Left colon (tissue), 2 donors: ENCODE measurements around the gene PKP2. TPM values are rescaled to one million over a fixed set of nuclear protein-coding genes. Genes with fewer than 3 reads are reported as not detected.

Experiments
- ATAC-seq: fragments of 200-7000 bp; cut with Tn5 transposase; one replicate; pipeline ENCODE4 v1.9.1; 2020; ENCODE audit warnings: mild to moderate bottlenecking, moderate library complexity
- DNase-seq, 2 donors: peaks; one replicate each; pipeline ENCODE4 v3.0.0-alpha.2; 2020
- intact Hi-C, 2 donors: fragments of 100-400 bp; cut with DNase I in 1 of 2; cut with micrococcal nuclease in 1 of 2; formaldehyde crosslinking; loops; one replicate each; pipeline versions ENCODE4 v1.11.2 to v1.14.0; 2022; cut with DNase I, micrococcal nuclease
- total RNA-seq, 2 donors: library from RNA; stranded (reverse); fragmentation: NEBNext Ultra II Directional; extraction: Animal tissue kit (Norgen Biotek cat#: 25700); gene quantifications; one replicate each; pipeline ENCODE4 v1.2.1, GENCODE V29; 2021
- donor health status: DM: no; HTN: no; CAD: no.
- donor health status: DM: yes; HTN: yes; CAD: no.

PKP2 gene
- total RNA-seq, 2 donors from 2014 or later, result 117 to 175 TPM

DNA sequence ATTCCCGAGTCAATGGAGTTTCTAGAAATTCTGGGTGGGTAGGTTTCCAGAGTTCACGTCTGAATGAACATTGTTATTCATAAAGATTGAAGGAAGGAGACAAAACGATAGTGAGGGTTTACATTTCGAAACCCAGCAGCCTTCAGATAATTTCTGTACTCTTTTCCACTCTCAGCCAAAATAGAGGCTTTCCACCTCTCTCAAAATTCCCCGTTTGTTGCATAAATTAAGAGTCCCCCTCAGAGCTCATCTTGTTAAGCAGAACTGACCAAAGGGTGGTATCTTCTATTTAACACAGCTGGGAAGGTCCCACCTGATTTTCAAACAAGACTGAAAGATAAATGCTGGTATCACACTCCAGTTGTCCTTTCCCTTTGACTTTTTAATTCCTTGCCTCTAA lies 119.4 kb downstream of the PKP2 start:
- no peak for DNase-seq
- intact Hi-C loops, result no loop called here
- ATAC-seq, result no peak

- intact Hi-C loops, result no loop called here
- ATAC-seq (peak; percentile 36), DNase-seq (no peak)
Measured at GRCh38 chr12:32776258-32776657, 120.3 kb downstream of the PKP2 start.

- DNase-seq, result peak; percentile 29 to 58
- peak; percentile 83 for ATAC-seq
Measured at GRCh38 chr12:32773691-32774090, 122.9 kb downstream of the PKP2 start.

DNA sequence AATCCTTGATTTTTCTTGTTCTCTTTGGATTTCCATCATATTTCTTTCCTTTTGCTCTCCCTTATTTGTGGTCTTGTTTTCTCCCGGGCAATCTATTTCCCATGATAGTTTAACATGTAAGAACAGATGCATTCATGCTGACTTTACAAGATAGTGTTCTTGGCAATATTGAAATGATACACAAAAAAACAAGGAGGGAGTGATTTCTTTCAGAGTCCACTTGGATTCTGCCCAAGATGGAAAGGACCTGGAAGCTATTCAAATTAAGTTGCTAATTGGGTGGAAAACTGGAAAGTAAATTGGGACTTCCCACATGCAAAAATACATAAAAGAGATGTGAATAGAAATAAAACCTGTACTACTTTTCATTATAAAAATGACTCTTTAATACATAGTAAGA lies 126.4 kb downstream of the PKP2 start:
- ATAC-seq (no peak), DNase-seq (no peak)
- intact Hi-C loops, result no loop called here

More at GRCh38 chr12:32773691-32774090, 122.9 kb downstream of the PKP2 start:
- intact Hi-C loops, result no loop called here

DNA sequence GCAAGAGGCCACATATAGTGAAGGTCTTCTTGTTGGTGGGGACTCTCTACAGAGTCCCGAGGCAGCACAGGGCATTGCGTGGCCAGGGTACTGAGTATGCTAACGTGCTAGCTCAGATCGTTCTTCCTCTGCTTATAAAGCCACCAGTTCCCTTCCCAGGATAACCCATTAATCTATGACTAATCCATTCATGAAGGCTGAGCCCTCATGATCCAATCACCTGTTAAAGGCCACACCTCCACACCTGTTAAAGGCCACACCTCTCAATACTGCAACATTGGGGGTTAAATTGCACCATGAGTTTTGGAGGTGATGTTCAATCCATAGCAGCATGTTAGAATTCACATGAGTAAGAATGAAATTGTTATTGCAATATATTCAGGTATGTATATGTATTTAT lies 128.1 kb downstream of the PKP2 start:
- intact Hi-C loops, result no loop called here
- ATAC-seq, result peak; percentile 62
- no peak for DNase-seq

GRCh38 chr12:32765906-32766305 lies 130.7 kb downstream of the PKP2 start:
- intact Hi-C loops, result no loop called here
- ATAC-seq, result no peak
- no peak for DNase-seq

- DNase-seq (no peak), ATAC-seq (no peak)
Measured at GRCh38 chr12:32761716-32762115, 134.9 kb downstream of the PKP2 start.

DNA sequence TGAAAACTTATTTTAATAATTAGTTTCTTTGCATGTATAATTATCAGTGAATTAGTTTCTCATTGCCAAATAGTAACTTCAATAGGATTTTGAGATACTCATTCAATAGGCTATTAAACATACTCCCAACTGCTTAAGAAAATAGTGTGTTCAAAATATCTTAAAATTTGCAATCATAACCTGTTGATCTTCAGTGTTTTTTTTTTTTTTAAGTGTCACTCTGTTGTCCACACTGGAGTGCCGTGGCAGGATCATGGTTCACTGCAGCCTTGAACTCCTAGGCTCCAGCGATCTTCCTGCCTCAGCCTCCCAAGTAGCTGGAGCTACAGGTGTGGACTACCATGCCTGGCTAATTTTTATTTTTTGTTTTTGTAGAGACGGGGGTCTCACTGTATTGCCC lies 139.4 kb downstream of the PKP2 start:
- intact Hi-C loops, result loop anchor here in 1 of 2 donors (5.0 kb wide), 1 partner anchor 1265 kb away; the partner anchor contains the start of gene ALG10
- no peak for ATAC-seq

More at GRCh38 chr12:32761716-32762115, 134.9 kb downstream of the PKP2 start:
- intact Hi-C loops, result no loop called here

GRCh38 chr12:32756476-32757066 lies 140.0 kb downstream of the PKP2 start:
- ATAC-seq (no peak), DNase-seq (no peak)
- intact Hi-C loops, result loop anchor here in 1 of 2 donors (5.0 kb wide), 1 partner anchor 1266 kb away; the partner anchor contains the start of gene ALG10

More for the DNA sequence above, 139.4 kb downstream of the PKP2 start:
- DNase-seq, result no peak

DNA sequence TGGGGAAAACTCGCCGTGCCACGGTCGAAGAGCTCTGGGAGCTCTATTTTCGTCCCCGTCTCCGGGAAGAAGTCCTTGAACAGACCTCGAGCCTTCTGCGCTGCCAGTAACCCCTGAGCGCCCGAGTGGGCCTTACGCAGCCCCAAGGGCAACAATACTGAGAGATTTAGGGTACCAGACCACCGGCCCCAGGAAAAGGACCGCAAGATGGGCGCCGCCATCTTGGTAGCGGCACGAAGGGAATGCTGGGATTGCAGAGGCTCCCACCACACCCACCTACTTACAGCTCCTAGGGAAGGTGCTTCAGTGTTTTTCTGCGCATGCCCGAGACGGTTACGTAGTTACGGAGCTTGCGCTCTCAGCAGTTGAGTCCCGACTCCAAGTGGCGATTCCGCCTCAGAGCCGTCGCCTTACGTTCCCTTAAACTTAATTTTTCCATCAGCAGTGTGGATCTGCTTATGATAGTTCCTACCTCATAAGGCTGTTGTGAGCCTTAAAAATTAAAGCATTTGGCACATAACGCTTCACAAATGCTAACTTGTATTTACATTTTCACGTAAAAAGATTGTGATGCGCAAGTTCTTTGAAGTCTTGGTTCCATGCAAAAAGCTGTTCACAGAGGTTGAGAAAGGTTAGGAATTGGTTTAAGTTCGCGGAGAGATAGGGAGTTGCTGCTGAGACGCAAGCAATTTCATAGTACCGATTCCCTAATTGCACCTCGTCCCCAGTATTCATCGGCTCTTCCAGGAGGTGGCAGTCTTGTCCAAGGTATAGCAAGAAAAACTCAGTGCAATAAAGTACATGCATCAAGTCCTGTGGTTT lies 140.7 kb downstream of the PKP2 start, which contains the start of gene YARS2:
YARS2 (minus strand) TSS at position 244 of the 822 bp plus-strand sequence; CDS start at position 221, 23 bp downstream.
- intact Hi-C loops, result loop anchor here in 1 of 2 donors (5.0 kb wide), 1 partner anchor 1266 kb away; the partner anchor contains the start of gene ALG10
- DNase-seq (peak; percentile 97 to 98), ATAC-seq (peak; percentile 95)

GRCh38 chr12:32755051-32755653 lies 141.4 kb downstream of the PKP2 start:
- ATAC-seq (peak; percentile 72), DNase-seq (peak; percentile 82 to 86)
- intact Hi-C loops, result loop anchor here in 1 of 2 donors (5.0 kb wide), 1 partner anchor 1267 kb away; the partner anchor contains the start of gene ALG10

DNA sequence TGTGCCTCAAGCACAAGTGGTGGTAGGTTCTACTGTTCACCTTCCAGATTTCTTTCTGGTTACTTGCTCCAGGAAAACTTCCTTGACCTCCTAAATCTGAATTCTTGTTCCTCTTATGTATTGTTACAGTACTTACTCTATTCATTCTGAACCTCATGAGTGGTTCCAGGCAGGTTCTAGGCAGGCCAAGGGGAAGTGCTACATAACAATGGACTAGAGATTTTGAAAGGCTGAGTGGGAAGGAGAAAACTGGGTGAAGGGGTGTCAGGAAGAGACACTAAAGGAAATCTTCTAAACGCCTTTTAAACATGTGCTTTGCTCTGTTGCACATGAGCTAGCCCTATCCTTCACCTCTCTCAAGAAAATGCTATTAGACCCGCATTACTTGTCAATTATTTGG lies 142.5 kb downstream of the PKP2 start:
- ATAC-seq, result no peak
- no peak for DNase-seq
- intact Hi-C loops, result no loop called here

- ATAC-seq, result no peak
- intact Hi-C loops, result no loop called here
Measured at GRCh38 chr12:32753605-32754004, 143.0 kb downstream of the PKP2 start.

DNA sequence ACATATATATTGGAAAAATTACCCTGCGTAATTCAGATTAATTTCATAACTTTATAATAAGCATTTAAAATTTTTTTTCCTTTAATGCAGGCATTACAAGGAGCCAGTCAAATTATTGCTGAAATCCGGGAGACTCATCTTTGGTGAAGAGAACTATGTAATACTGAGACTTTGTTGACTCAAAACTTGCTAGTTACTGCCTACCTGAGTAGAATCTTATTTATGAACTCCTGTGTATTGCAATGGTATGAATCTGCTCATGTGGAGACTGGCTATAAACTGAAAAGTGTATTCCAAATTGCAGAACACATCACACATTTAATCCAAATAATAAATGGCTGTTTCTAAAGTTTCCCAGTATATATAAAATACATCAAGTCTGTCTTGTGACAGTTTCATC lies 153.3 kb downstream of the PKP2 start:
- ATAC-seq, result no peak
- intact Hi-C loops, result no loop called here
- no peak for DNase-seq

More at GRCh38 chr12:32753605-32754004, 143.0 kb downstream of the PKP2 start:
- no peak for DNase-seq

GRCh38 chr12:32742133-32742532 lies 154.4 kb downstream of the PKP2 start:
- no peak for ATAC-seq
- no peak for DNase-seq
- intact Hi-C loops, result no loop called here

Other genes with a start within 250 kb of the PKP2 start
- 10 to 100 TPM; 46.8 to 55.9 TPM for gene DNM1L, start 217.5 kb downstream of the PKP2 start, total RNA-seq
- gene YARS2, start 140.9 kb downstream of the PKP2 start, total RNA-seq, result 10 to 100 TPM; 13.4 to 14.9 TPM